ENCODE measurements around the gene ABHD2.
A peak's percentile ranks its signal among the peaks of the same experiment; 100 is the strongest.

ABHD2 gene

DNA sequence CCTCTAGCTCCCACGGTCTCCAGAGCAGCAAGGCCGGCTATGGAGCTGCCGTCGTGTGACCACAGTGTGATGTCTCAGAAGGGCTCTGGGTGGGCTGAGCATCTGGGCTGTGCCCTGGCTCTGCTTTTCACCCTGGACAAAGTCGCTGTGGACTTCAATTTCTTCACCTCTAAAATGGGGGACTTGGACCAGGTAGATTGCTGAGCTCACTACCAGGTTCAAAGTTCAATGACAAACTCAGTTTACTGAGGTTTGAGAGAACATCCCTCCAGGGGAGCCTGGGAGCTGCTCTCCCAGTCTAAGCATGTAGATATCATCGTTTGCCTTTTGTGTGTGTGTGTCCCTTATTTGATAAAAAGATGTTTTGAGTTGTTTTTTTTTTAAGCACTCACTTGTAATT lies 108.0 kb downstream of the ABHD2 start:
- Mint-ChIP-seq H3K9me3 (no peaks in the 10 kb centered on the region), H3K36me3 (ENCODE audit: insufficient read depth) (peaks cover 42% of the 10 kb centered on the region)

DNA sequence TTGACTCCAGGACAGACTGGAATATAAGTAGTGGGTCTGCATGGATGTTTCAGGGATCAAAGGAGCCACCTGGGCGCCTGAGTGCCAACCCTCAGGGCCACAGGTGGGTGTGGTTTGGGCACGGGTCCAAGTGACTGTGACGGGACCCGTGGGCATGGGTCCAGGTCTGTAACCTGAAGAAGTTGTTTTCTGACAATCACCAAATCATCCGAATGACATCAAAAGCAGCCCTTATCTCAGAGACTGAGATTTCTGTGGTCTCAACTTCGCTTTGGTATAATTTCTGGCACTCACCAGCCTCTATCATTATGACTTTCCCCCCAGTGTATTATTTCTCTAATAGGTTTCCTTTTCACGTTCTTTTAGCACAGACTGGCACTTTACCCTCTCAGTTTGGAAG lies 108.7 kb downstream of the ABHD2 start:
- ATAC-seq (replicated peaks; ENCODE audit: extremely low read depth, poor library complexity, severe bottlenecking) = no peak
- no peaks in the 10 kb centered on the region for H3K9me3 Mint-ChIP-seq
- DNase-seq (ENCODE audit: low spot score in 2 of 2) = no peak
- no peak overlapping the region for H3K27ac Mint-ChIP-seq (ENCODE audit: low read depth)
- peaks cover 37% of the 10 kb centered on the region for H3K36me3 Mint-ChIP-seq (ENCODE audit: insufficient read depth)
- no peaks in the 10 kb centered on the region for H3K27me3 Mint-ChIP-seq
- no peak overlapping the region for H3K4me3 Mint-ChIP-seq
- H3K4me1 Mint-ChIP-seq = peaks cover 4% of the 10 kb centered on the region

More for the DNA sequence above, 108.0 kb downstream of the ABHD2 start:
- H3K4me3 Mint-ChIP-seq = no peak overlapping the region
- no peaks in the 10 kb centered on the region for H3K4me1 Mint-ChIP-seq
- DNase-seq (ENCODE audit: low spot score in 2 of 2) = no peak
- no peak overlapping the region for H3K27ac Mint-ChIP-seq (ENCODE audit: low read depth)
- ATAC-seq (replicated peaks; ENCODE audit: extremely low read depth, poor library complexity, severe bottlenecking) = no peak
- no peaks in the 10 kb centered on the region for H3K27me3 Mint-ChIP-seq

DNA sequence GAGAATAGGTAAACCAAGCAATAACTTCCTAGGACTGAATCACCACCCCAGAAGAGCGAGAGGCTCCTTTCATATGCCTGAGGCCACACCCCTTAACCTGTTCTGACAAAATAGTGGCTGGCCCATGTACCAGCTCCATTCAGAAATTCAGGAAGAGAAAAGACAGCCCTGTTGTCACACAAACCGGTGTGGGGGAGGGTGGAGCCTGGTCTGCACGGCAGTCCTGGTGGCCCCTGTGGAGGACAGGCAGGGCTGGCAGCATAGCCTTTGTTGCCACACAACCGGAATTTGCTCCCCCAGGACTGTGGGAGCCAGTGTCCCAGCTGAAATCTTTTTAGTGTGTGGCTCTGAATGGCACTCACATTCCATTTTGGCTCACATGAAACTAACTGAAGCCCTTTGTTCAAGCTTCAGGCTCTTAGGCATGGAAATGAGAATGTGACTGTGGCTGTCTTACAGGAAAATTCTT lies 109.3 kb downstream of the ABHD2 start:
- no peaks in the 10 kb centered on the region for H3K9me3 Mint-ChIP-seq
- ATAC-seq (replicated peaks; ENCODE audit: extremely low read depth, poor library complexity, severe bottlenecking) (no peak), DNase-seq (ENCODE audit: low spot score in 2 of 2) (no peak)
- H3K36me3 Mint-ChIP-seq (ENCODE audit: insufficient read depth) = peaks cover 32% of the 10 kb centered on the region
- no peaks in the 10 kb centered on the region for H3K27me3 Mint-ChIP-seq
- H3K4me1 Mint-ChIP-seq = peaks cover 4% of the 10 kb centered on the region
- H3K27ac Mint-ChIP-seq (ENCODE audit: low read depth) = no peak overlapping the region
- H3K4me3 Mint-ChIP-seq = no peak overlapping the region

DNA sequence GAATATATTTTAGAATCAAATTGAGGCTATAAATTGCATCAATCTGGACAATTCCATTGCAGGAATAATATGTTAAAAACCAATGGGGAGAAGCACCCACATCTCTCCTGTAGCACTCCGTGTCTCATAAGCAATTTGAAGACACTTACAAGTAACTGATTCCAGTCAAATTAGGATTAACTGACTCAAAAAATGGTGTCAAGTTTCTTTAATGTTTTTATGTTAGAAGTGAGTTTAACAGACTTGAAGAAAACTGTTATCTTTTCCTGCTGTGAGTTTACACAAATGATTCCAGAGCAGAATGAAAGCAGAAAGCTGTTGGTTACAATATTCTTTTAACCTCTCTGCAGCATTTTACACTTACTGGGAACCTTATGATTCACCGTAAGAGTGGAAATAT lies 109.9 kb downstream of the ABHD2 start:
- no peaks in the 10 kb centered on the region for H3K27me3 Mint-ChIP-seq
- H3K27ac Mint-ChIP-seq (ENCODE audit: low read depth) = no peak overlapping the region
- no peaks in the 10 kb centered on the region for H3K9me3 Mint-ChIP-seq
- ATAC-seq (replicated peaks; ENCODE audit: extremely low read depth, poor library complexity, severe bottlenecking) = no peak
- no peak for DNase-seq (ENCODE audit: low spot score in 2 of 2)
- peaks cover 4% of the 10 kb centered on the region for H3K4me1 Mint-ChIP-seq
- H3K4me3 Mint-ChIP-seq = no peak overlapping the region
- peaks cover 29% of the 10 kb centered on the region for H3K36me3 Mint-ChIP-seq (ENCODE audit: insufficient read depth)

- Mint-ChIP-seq H3K27ac (ENCODE audit: low read depth) (no peak overlapping the region), H3K36me3 (ENCODE audit: insufficient read depth) (peaks cover 23% of the 10 kb centered on the region), H3K4me3 (no peak overlapping the region), H3K4me1 (peaks cover 12% of the 10 kb centered on the region), H3K9me3 (no peaks in the 10 kb centered on the region), H3K27me3 (no peaks in the 10 kb centered on the region)
- ATAC-seq (replicated peaks; ENCODE audit: extremely low read depth, poor library complexity, severe bottlenecking) (no peak), DNase-seq (ENCODE audit: low spot score in 2 of 2) (no peak)
Observed at GRCh38 chr15:89198934-89199333, 110.7 kb downstream of the ABHD2 start.

- H3K4me1 Mint-ChIP-seq = peaks cover 19% of the 10 kb centered on the region
- H3K36me3 Mint-ChIP-seq (ENCODE audit: insufficient read depth) = peaks cover 19% of the 10 kb centered on the region
- no peak overlapping the region for H3K27ac Mint-ChIP-seq (ENCODE audit: low read depth)
Observed at GRCh38 chr15:89199746-89200145, 111.5 kb downstream of the ABHD2 start.

DNA sequence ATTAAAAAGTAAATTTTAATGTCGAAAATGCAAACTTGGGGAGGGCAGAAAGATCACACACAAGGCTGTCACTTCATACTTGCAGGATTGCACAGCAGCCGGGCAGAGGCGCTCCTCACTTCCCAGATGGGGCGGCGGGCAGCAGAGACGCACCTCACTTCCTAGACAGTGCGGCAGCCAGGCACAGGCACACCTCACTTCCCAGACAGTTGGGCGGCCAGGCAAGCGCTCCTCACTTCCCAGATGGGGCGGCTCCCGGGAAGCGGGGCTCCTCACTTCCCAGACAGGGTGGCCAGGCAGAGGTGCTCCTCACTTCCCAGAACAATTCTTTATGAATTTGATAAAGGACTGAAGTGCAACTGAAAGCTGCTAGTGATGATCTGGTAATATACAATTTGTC lies 111.9 kb downstream of the ABHD2 start:
- peaks cover 24% of the 10 kb centered on the region for H3K4me1 Mint-ChIP-seq
- H3K9me3 Mint-ChIP-seq = no peaks in the 10 kb centered on the region
- no peak for DNase-seq (ENCODE audit: low spot score in 2 of 2)
- no peak overlapping the region for H3K4me3 Mint-ChIP-seq
- H3K27me3 Mint-ChIP-seq = no peaks in the 10 kb centered on the region
- H3K36me3 Mint-ChIP-seq (ENCODE audit: insufficient read depth) = peaks cover 19% of the 10 kb centered on the region
- no peak for ATAC-seq (replicated peaks; ENCODE audit: extremely low read depth, poor library complexity, severe bottlenecking)
- H3K27ac Mint-ChIP-seq (ENCODE audit: low read depth) = no peak overlapping the region

More at GRCh38 chr15:89199746-89200145, 111.5 kb downstream of the ABHD2 start:
- no peak overlapping the region for H3K4me3 Mint-ChIP-seq
- DNase-seq (ENCODE audit: low spot score in 2 of 2) (no peak), ATAC-seq (replicated peaks; ENCODE audit: extremely low read depth, poor library complexity, severe bottlenecking) (no peak)
- H3K9me3 Mint-ChIP-seq = no peaks in the 10 kb centered on the region
- H3K27me3 Mint-ChIP-seq = no peaks in the 10 kb centered on the region

GRCh38 chr15:89201465-89202005 lies 113.3 kb downstream of the ABHD2 start:
- no peak overlapping the region for H3K27ac Mint-ChIP-seq (ENCODE audit: low read depth)
- H3K27me3 Mint-ChIP-seq = no peaks in the 10 kb centered on the region
- H3K9me3 Mint-ChIP-seq = no peaks in the 10 kb centered on the region
- no peak for DNase-seq (ENCODE audit: low spot score in 2 of 2)
- no peak for ATAC-seq (replicated peaks; ENCODE audit: extremely low read depth, poor library complexity, severe bottlenecking)
- H3K36me3 Mint-ChIP-seq (ENCODE audit: insufficient read depth) = peaks cover 11% of the 10 kb centered on the region
- peaks cover 25% of the 10 kb centered on the region for H3K4me1 Mint-ChIP-seq
- H3K4me3 Mint-ChIP-seq = no peak overlapping the region

DNA sequence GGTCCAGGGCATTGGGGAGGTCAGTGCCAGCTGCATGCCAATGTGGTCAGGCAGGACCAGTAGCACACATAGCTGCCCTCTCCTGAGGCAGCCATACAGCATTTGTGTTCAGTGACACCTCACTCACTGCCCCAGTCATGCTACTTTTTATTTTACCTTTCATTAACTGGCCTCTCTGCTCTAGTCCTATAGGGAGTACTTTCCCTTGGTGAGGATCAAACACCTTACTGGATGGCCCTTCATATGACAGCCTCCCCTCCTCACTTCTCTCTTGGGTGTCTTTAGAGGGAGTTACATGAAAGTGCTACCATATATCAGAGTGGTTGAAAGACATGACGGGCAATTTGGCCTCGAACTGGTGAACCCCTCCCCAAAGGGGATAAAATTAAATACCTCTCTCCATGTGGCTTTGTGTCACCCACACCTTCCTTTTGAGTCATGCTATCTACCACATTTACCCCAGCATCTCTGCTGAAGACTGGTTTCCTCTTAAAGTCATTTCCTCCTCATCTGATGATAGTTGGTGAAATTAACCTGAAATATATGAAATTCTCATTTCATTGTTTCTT lies 115.5 kb downstream of the ABHD2 start:
- H3K27ac Mint-ChIP-seq (ENCODE audit: low read depth) = no peak overlapping the region
- peaks cover 9% of the 10 kb centered on the region for H3K36me3 Mint-ChIP-seq (ENCODE audit: insufficient read depth)
- DNase-seq (ENCODE audit: low spot score in 2 of 2) = no peak
- no peak overlapping the region for H3K4me3 Mint-ChIP-seq
- ATAC-seq (replicated peaks; ENCODE audit: extremely low read depth, poor library complexity, severe bottlenecking) = peak; percentile 75
- no peaks in the 10 kb centered on the region for H3K27me3 Mint-ChIP-seq
- peaks cover 35% of the 10 kb centered on the region for H3K4me1 Mint-ChIP-seq
- no peaks in the 10 kb centered on the region for H3K9me3 Mint-ChIP-seq

- Mint-ChIP-seq H3K9me3 (no peaks in the 10 kb centered on the region), H3K27ac (ENCODE audit: low read depth) (peak overlapping the region; percentile 44), H3K36me3 (ENCODE audit: insufficient read depth) (peaks cover 6% of the 10 kb centered on the region), H3K27me3 (no peaks in the 10 kb centered on the region), H3K4me3 (no peak overlapping the region), H3K4me1 (peaks cover 35% of the 10 kb centered on the region)
- no peak for ATAC-seq (replicated peaks; ENCODE audit: extremely low read depth, poor library complexity, severe bottlenecking)
- DNase-seq (ENCODE audit: low spot score in 2 of 2) = no peak
Observed at GRCh38 chr15:89205991-89206585, 117.8 kb downstream of the ABHD2 start.

DNA sequence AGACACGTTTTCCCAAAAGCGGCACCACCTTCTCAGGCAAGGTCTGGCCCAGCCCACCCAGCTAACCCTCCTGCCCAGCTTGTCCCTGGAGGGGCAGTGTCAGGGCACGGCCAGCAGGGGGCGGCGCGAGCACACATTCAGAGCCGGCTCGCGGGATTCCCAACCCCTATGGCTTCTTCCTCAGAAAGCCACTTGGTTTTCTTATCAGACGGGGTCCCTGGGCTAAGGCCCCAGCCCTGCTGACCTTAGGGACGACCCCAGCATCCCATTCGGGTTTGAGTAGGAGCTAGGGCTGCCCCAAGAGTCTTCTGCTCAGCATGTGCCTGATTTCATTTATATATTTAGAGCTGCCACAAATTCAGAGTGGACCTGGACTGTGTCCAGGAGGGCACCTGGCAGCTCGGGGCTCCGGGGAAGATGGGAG lies 118.7 kb downstream of the ABHD2 start:
- DNase-seq (ENCODE audit: low spot score in 2 of 2) (peak; percentile 41 to 62), ATAC-seq (replicated peaks; ENCODE audit: extremely low read depth, poor library complexity, severe bottlenecking) (peak; percentile 62)
- H3K9me3 Mint-ChIP-seq = no peaks in the 10 kb centered on the region
- H3K4me3 Mint-ChIP-seq = no peak overlapping the region
- H3K27ac Mint-ChIP-seq (ENCODE audit: low read depth) = no peak overlapping the region
- peaks cover 31% of the 10 kb centered on the region for H3K4me1 Mint-ChIP-seq
- peaks cover 5% of the 10 kb centered on the region for H3K36me3 Mint-ChIP-seq (ENCODE audit: insufficient read depth)
- no peaks in the 10 kb centered on the region for H3K27me3 Mint-ChIP-seq

DNA sequence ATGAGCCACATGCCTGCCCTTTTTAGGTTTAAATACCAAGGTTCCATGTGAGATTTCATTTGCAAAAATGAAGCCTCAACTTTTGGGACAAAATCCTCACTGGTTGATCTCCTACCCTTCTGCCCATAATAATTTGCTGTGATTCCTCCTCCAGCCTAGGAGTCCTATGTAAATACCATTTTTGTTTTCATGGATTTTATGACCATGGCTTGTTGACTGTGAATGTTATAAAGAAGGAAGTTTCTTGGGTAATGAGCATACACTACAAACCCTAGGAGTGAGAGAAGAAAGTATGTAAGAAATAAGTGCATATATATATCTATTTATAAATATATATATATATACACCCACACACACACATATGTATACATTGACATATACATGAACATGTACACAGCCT lies 120.0 kb downstream of the ABHD2 start:
- peaks cover 4% of the 10 kb centered on the region for H3K36me3 Mint-ChIP-seq (ENCODE audit: insufficient read depth)
- no peak for ATAC-seq (replicated peaks; ENCODE audit: extremely low read depth, poor library complexity, severe bottlenecking)
- H3K4me3 Mint-ChIP-seq = no peak overlapping the region
- DNase-seq (ENCODE audit: low spot score in 2 of 2) = no peak
- H3K4me1 Mint-ChIP-seq = peaks cover 30% of the 10 kb centered on the region
- H3K27me3 Mint-ChIP-seq = no peaks in the 10 kb centered on the region
- no peak overlapping the region for H3K27ac Mint-ChIP-seq (ENCODE audit: low read depth)
- H3K9me3 Mint-ChIP-seq = no peaks in the 10 kb centered on the region

DNA sequence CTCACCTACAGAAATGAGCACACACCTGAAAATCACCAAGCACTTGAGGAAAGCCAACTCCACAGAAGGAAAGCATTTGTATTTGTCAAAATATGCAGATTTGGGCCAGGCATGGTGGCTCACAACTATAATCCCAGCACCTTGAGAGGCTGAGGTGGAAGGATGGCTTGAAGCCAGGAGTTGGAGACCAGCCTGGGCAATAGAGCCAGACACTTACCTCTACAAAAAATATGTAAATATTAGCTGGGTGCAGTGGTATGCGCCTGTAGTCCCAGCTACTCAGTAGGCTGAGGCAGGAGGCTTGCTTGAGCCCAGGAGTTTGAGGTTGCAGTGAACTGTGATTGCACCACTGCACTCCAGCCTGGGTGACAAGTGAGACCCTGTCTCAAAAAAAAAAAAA lies 120.8 kb downstream of the ABHD2 start:
- Mint-ChIP-seq H3K27ac (ENCODE audit: low read depth) (no peak overlapping the region), H3K36me3 (ENCODE audit: insufficient read depth) (peaks cover 4% of the 10 kb centered on the region), H3K9me3 (no peaks in the 10 kb centered on the region), H3K27me3 (no peaks in the 10 kb centered on the region), H3K4me1 (peaks cover 22% of the 10 kb centered on the region), H3K4me3 (no peak overlapping the region)
- DNase-seq (ENCODE audit: low spot score in 2 of 2) = no peak
- no peak for ATAC-seq (replicated peaks; ENCODE audit: extremely low read depth, poor library complexity, severe bottlenecking)

All from central memory CD8-positive, alpha-beta T cell (primary cell).